Measurements from ENCODE around the gene PIK3CB. TPM values are rescaled to one million over a fixed set of nuclear protein-coding genes. Genes with fewer than 3 reads are reported as not detected.
A peak's percentile ranks its signal among the peaks of the same experiment; 100 is the strongest.

PIK3CB gene
- total and polyA plus RNA-seq, 2 experiments from 2014 or later, result 14.3 to 23.0 TPM

- TF ChIP-seq EZH2 (IDR thresholded peaks at IDR 0.05; ENCODE audit: borderline replicate concordance) (no peak), EZH2phosphoT487 (IDR thresholded peaks at IDR 0.05; ENCODE audit: low read depth, severe bottlenecking, unreplicated experiment) (no peak), CTCF (IDR thresholded peaks at IDR 0.05; ENCODE audit: poor library complexity) (no peak)
- no peak overlapping the region for H3K4me3 ChIP-seq
- no peaks in the 10 kb centered on the region for H3K9me3 ChIP-seq (ENCODE audit: low read depth)
- H3K27ac ChIP-seq, result no peak overlapping the region
- no peaks in the 10 kb centered on the region for H3K79me2 ChIP-seq
- peaks cover 8% of the 10 kb centered on the region for H3K4me1 ChIP-seq (ENCODE audit: insufficient read depth)
- no peaks in the 10 kb centered on the region for H3K36me3 ChIP-seq (replicated peaks; ENCODE audit: insufficient read depth, low read depth)
- H3K9me2 ChIP-seq (replicated peaks; ENCODE audit: insufficient read depth), result no peaks in the 10 kb centered on the region
- H4K20me1 ChIP-seq (ENCODE audit: insufficient read depth, poor library complexity, severe bottlenecking), result no peaks in the 10 kb centered on the region
- no peaks in the 10 kb centered on the region for H3K27me3 ChIP-seq
- H3K4me2 ChIP-seq, result no peak overlapping the region
- H2AFZ ChIP-seq, result no peak overlapping the region
- 98% methylated on average over 1 of the region's 1 CpG for WGBS (ENCODE audit: low lambda C conversion rate, missing lambda C conversion rate)
- DNase-seq (ENCODE audit: low spot score), result no peak
Measured at GRCh38 chr3:138696666-138697370, 137.9 kb downstream of the PIK3CB start.

GRCh38 chr3:138694287-138695007 is 140.3 kb downstream of the PIK3CB start:
- Histone ChIP-seq H4K20me1 (ENCODE audit: insufficient read depth, poor library complexity, severe bottlenecking) (no peaks in the 10 kb centered on the region), H3K4me3 (no peak overlapping the region), H2AFZ (no peak overlapping the region), H3K9me2 (replicated peaks; ENCODE audit: insufficient read depth) (no peaks in the 10 kb centered on the region), H3K36me3 (replicated peaks; ENCODE audit: insufficient read depth, low read depth) (no peaks in the 10 kb centered on the region), H3K79me2 (no peaks in the 10 kb centered on the region), H3K4me1 (ENCODE audit: insufficient read depth) (peaks cover 8% of the 10 kb centered on the region), H3K27ac (peak overlapping the region; percentile 60), H3K27me3 (no peaks in the 10 kb centered on the region), H3K4me2 (peak overlapping the region; percentile 5), H3K9me3 (ENCODE audit: low read depth) (no peaks in the 10 kb centered on the region)
- peak; percentile 48 for DNase-seq (ENCODE audit: low spot score)
- 73% methylated on average over 8 of the region's 8 CpGs for WGBS (ENCODE audit: low lambda C conversion rate, missing lambda C conversion rate)
- TF ChIP-seq CTCF (IDR thresholded peaks at IDR 0.05; ENCODE audit: poor library complexity), result no peak
- TF ChIP-seq EZH2phosphoT487 (IDR thresholded peaks at IDR 0.05; ENCODE audit: low read depth, severe bottlenecking, unreplicated experiment), result no peak
- TF ChIP-seq EZH2 (IDR thresholded peaks at IDR 0.05; ENCODE audit: borderline replicate concordance), result no peak

- no peaks in the 10 kb centered on the region for H3K9me3 ChIP-seq (ENCODE audit: low read depth)
- no peak overlapping the region for H2AFZ ChIP-seq
- H3K27me3 ChIP-seq, result no peaks in the 10 kb centered on the region
- H3K27ac ChIP-seq, result no peak overlapping the region
- no peak for TF ChIP-seq EZH2 (IDR thresholded peaks at IDR 0.05; ENCODE audit: borderline replicate concordance)
- TF ChIP-seq EZH2phosphoT487 (IDR thresholded peaks at IDR 0.05; ENCODE audit: low read depth, severe bottlenecking, unreplicated experiment), result no peak
- no peak for TF ChIP-seq CTCF (IDR thresholded peaks at IDR 0.05; ENCODE audit: poor library complexity)
- DNase-seq (ENCODE audit: low spot score), result no peak
- no peaks in the 10 kb centered on the region for H3K9me2 ChIP-seq (replicated peaks; ENCODE audit: insufficient read depth)
- H3K4me3 ChIP-seq, result no peak overlapping the region
- 93% methylated on average over 3 of the region's 3 CpGs for WGBS (ENCODE audit: low lambda C conversion rate, missing lambda C conversion rate)
- H3K79me2 ChIP-seq, result no peaks in the 10 kb centered on the region
- no peaks in the 10 kb centered on the region for H3K36me3 ChIP-seq (replicated peaks; ENCODE audit: insufficient read depth, low read depth)
- H3K4me1 ChIP-seq (ENCODE audit: insufficient read depth), result peaks cover 8% of the 10 kb centered on the region
- no peaks in the 10 kb centered on the region for H4K20me1 ChIP-seq (ENCODE audit: insufficient read depth, poor library complexity, severe bottlenecking)
- H3K4me2 ChIP-seq, result no peak overlapping the region
Measured at GRCh38 chr3:138692152-138692551, 142.6 kb downstream of the PIK3CB start.

All from hepatocyte (in vitro differentiated cells).